Esophagus squamous epithelium (tissue), 5 donors: Measurements from ENCODE around the gene NIM1K. TPM values are rescaled to one million over a fixed set of nuclear protein-coding genes. Genes with fewer than 3 reads are reported as not detected.
A peak's percentile ranks its signal among the peaks of the same experiment; 100 is the strongest.

Experiments used
- DNase-seq: peaks from one replicate; lab custom pipeline; 2025; lab: John Stamatoyannopoulos, UW
- H3K27ac ChIP-seq, 4 donors: fragments of 200-600 bp; sonication (generic); one replicate each; pipeline ENCODE4 v1.5.1; 2016 to 2019; ENCODE audit warnings: mild to moderate bottlenecking in 1 of 4
- H3K27me3 ChIP-seq, 4 donors: fragments of 200-600 bp; sonication (generic); 1 replicate in 3 of 4; 2 replicates in 1 of 4; pipeline versions ENCODE4 v1.5.1 to v1.6.0; 2017 to 2021; ENCODE audit warnings: antibody characterized with exemption in 1 of 4
- H3K36me3 ChIP-seq, 3 donors: fragments of 200-600 bp; sonication (generic); one replicate each; pipeline ENCODE4 v1.5.1; 2016 to 2019
- H3K4me1 ChIP-seq, 3 donors: fragments of 200-600 bp; sonication (generic); one replicate each; pipeline ENCODE4 v1.5.1; 2017 to 2019
- H3K4me3 ChIP-seq, 4 donors: fragments of 200-600 bp; sonication (generic); 1 replicate in 3 of 4; 2 replicates in 1 of 4; pipeline ENCODE4 v1.5.1; 2016 to 2019; ENCODE audit warnings: mild to moderate bottlenecking in 2 of 4, moderate library complexity in 1 of 4
- H3K9me3 ChIP-seq, 3 donors: fragments of 200-600 bp; sonication (generic); one replicate each; pipeline ENCODE4 v1.5.1; 2016 to 2019
- CTCF ChIP-seq, 6 experiments: fragments of 450-650 bp in 4 of 6; fragments of 200-600 bp in 2 of 6; sonication (generic) in 2 of 6; IDR thresholded peaks; one replicate each; pipeline ENCODE4 v1.5.1; 2016 to 2019; ENCODE audit warnings: antibody characterized with exemption in 6 of 6, mild to moderate bottlenecking in 4 of 6, moderate library complexity in 4 of 6
- POLR2A ChIP-seq, 4 donors: fragments of 450-650 bp; IDR thresholded peaks; one replicate each; pipeline ENCODE4 v1.6.1; 2017; ENCODE audit warnings: antibody characterized with exemption in 4 of 4, mild to moderate bottlenecking in 4 of 4, moderate library complexity in 3 of 4
- WGBS, 2 donors: methylation state at CpG; one replicate each; pipeline ENCODE4 v1.1.5; 2018; 5-methylcytosine and 5-hydroxymethylcytosine counted together
- intact Hi-C: fragments of 100-400 bp; cut with DNase I; formaldehyde crosslinking; loops from one replicate; pipeline ENCODE4 v1.15.0; 2022
- total RNA-seq, 4 donors: library from RNA; depleted of rRNA; stranded (reverse); fragments of >200 nt; gene quantifications; one replicate each; pipeline ENCODE4 v1.1.0, GENCODE V29; 2016
- donor health status: DM: yes; HTN: yes; CAD: no.

The NIM1K gene
- total RNA-seq, 4 donors from 2014 or later: 0.38 TPM; not detected in 2

- TF ChIP-seq CTCF (IDR thresholded peaks at IDR 0.05) (no peak), POLR2A (IDR thresholded peaks at IDR 0.05) (no peak)
- no peak for DNase-seq
- Histone ChIP-seq H3K36me3 (no peaks in the 10 kb centered on the region), H3K27me3 (no peaks in the 10 kb centered on the region), H3K4me3 (no peak overlapping the region), H3K4me1 (peaks cover 0 to 4% (median 0%) of the 10 kb centered on the region in 3 donors), H3K9me3 (no peaks in the 10 kb centered on the region), H3K27ac (no peak overlapping the region)
- WGBS, 2 donors: 75 to 78% methylated on average over 1 of the region's 1 CpG
- intact Hi-C loops: no loop called here
Measured at GRCh38 chr5:43219120-43219519, 27.1 kb downstream of the NIM1K start.

- intact Hi-C loops: no loop called here
- no peak for DNase-seq
- Histone ChIP-seq H3K36me3 (no peaks in the 10 kb centered on the region), H3K4me1 (no peaks in the 10 kb centered on the region), H3K27ac (no peak overlapping the region), H3K27me3 (no peaks in the 10 kb centered on the region), H3K4me3 (no peak overlapping the region), H3K9me3 (no peaks in the 10 kb centered on the region)
- TF ChIP-seq CTCF (IDR thresholded peaks at IDR 0.05) (no peak), POLR2A (IDR thresholded peaks at IDR 0.05) (no peak)
- WGBS, 2 donors: 87 to 89% methylated on average over 5 of the region's 5 CpGs
Measured at GRCh38 chr5:43221502-43221901, 29.5 kb downstream of the NIM1K start.

- 64 to 77% methylated on average over 2 of the region's 2 CpGs for WGBS, 2 donors
- intact Hi-C loops: no loop called here
- Histone ChIP-seq H3K4me3 (no peak overlapping the region), H3K4me1 (no peaks in the 10 kb centered on the region), H3K9me3 (no peaks in the 10 kb centered on the region), H3K27me3 (no peaks in the 10 kb centered on the region), H3K36me3 (no peaks in the 10 kb centered on the region), H3K27ac (no peak overlapping the region)
- TF ChIP-seq CTCF (IDR thresholded peaks at IDR 0.05): no peak
- no peak for TF ChIP-seq POLR2A (IDR thresholded peaks at IDR 0.05)
- DNase-seq: no peak
Measured at GRCh38 chr5:43225649-43226245, 33.7 kb downstream of the NIM1K start.

- Histone ChIP-seq H3K27ac (no peak overlapping the region), H3K27me3 (no peaks in the 10 kb centered on the region), H3K36me3 (no peaks in the 10 kb centered on the region), H3K9me3 (no peaks in the 10 kb centered on the region), H3K4me1 (no peaks in the 10 kb centered on the region), H3K4me3 (no peak overlapping the region)
- DNase-seq: no peak
- no peak for TF ChIP-seq POLR2A (IDR thresholded peaks at IDR 0.05)
- peak in 5 of 6 experiments; percentile 21 to 49 (median 26) for TF ChIP-seq CTCF (IDR thresholded peaks at IDR 0.05)
- WGBS, 2 donors: 20 to 21% methylated on average over 1 of the region's 1 CpG
- intact Hi-C loops: no loop called here
Measured at GRCh38 chr5:43227655-43228054, 35.6 kb downstream of the NIM1K start.

GRCh38 chr5:43230707-43231106 is 38.7 kb downstream of the NIM1K start:
- Histone ChIP-seq H3K9me3 (no peaks in the 10 kb centered on the region), H3K4me3 (no peak overlapping the region), H3K27ac (no peak overlapping the region), H3K27me3 (no peaks in the 10 kb centered on the region), H3K36me3 (no peaks in the 10 kb centered on the region), H3K4me1 (no peaks in the 10 kb centered on the region)
- intact Hi-C loops: no loop called here
- TF ChIP-seq CTCF (IDR thresholded peaks at IDR 0.05) (no peak), POLR2A (IDR thresholded peaks at IDR 0.05) (no peak)
- DNase-seq: no peak
- 84 to 86% methylated on average over 3 of the region's 3 CpGs for WGBS, 2 donors
